ENCODE measurements around the gene REXO5. TPM values are rescaled to one million over a fixed set of nuclear protein-coding genes. Genes with fewer than 3 reads are reported as not detected.

The REXO5 gene
- total RNA-seq, 1 experiment from 2014 or later, result 9.1 TPM

DNA sequence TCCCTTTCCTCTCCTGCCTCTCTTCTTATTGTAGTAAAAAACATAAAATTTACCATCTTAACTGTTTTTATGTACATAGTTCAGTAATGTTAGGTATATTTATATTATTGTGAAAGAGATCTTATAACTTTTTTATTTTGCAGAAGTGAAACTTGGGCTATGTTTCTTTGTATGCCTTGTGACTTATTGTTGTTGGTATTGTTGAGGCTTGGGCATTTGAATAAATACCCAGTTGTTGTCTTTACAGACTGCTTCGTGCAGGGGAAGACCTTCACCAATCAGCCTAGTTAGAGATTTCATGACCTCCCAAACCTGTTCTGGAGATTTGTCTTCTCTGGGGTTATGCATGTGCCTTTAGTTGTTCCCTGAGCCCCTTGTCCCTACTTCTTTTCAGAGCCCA, 31.9 kb downstream of the REXO5 start:
- BruUV-seq (replicated peaks), result no TSS peak
- intact Hi-C loops (cut with micrococcal nuclease; ENCODE audit: unreplicated experiment), result no loop called here

DNA sequence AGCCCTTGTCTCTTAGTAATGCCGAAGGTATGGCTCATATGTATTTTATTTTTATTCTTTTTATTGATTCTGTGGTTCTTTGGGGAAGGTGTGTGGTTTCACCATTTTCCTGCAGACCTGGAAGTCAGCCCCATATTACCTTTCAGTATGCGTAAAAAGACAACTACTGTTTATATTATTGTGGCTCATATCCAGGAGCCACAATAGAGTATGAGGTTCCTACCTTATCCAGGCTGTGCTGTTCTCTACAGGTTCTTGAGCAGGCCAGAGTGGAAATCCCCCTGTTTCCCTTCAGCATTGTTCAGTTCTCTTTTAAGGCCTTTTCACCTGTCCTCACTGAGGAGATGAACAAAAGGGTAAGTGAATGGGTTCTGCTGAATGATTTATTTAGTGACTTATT, 33.2 kb downstream of the REXO5 start:
- Histone ChIP-seq H3K4me1 (ENCODE audit: insufficient read depth, low read length, poor library complexity, severe bottlenecking) (no peaks in the 10 kb centered on the region), H3K36me3 (ENCODE audit: insufficient read depth, low read length, poor library complexity, severe bottlenecking) (peaks cover 16% of the 10 kb centered on the region), H3K27me3 (replicated peaks; ENCODE audit: insufficient read depth, low read depth, low read length, poor library complexity) (no peaks in the 10 kb centered on the region), H3K4me3 (ENCODE audit: low read depth, low read length, poor library complexity, severe bottlenecking) (no peak overlapping the region), H3K9me3 (ENCODE audit: low read depth, low read length, poor library complexity, severe bottlenecking) (peaks cover 4% of the 10 kb centered on the region), H3K27ac (ENCODE audit: low read depth, low read length, poor library complexity, severe bottlenecking) (no peak overlapping the region)
- no TSS peak for BruUV-seq (replicated peaks)
- POLR2A ChIA-PET (ENCODE audit: low non-redundant PET), result no interaction called here
- no peak for DNase-seq (ENCODE audit: low spot score)
- CTCF ChIA-PET, result no interaction called here
- intact Hi-C loops (cut with micrococcal nuclease; ENCODE audit: unreplicated experiment), result no loop called here
- no peak for TF ChIP-seq EZH2 (IDR thresholded peaks at IDR 0.05; ENCODE audit: borderline replicate concordance, low read depth, low read length, poor library complexity, severe bottlenecking)
- TF ChIP-seq, protein P1, sequence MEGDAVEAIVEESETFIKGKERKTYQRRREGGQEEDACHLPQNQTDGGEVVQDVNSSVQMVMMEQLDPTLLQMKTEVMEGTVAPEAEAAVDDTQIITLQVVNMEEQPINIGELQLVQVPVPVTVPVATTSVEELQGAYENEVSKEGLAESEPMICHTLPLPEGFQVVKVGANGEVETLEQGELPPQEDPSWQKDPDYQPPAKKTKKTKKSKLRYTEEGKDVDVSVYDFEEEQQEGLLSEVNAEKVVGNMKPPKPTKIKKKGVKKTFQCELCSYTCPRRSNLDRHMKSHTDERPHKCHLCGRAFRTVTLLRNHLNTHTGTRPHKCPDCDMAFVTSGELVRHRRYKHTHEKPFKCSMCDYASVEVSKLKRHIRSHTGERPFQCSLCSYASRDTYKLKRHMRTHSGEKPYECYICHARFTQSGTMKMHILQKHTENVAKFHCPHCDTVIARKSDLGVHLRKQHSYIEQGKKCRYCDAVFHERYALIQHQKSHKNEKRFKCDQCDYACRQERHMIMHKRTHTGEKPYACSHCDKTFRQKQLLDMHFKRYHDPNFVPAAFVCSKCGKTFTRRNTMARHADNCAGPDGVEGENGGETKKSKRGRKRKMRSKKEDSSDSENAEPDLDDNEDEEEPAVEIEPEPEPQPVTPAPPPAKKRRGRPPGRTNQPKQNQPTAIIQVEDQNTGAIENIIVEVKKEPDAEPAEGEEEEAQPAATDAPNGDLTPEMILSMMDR (conservative IDR thresholded peaks at IDR 0.05; ENCODE audit: low read depth, low read length), result no peak

More for the DNA sequence above, 31.9 kb downstream of the REXO5 start:
- H3K4me1 ChIP-seq (ENCODE audit: insufficient read depth, low read length, poor library complexity, severe bottlenecking), result no peaks in the 10 kb centered on the region
- H3K4me3 ChIP-seq (ENCODE audit: low read depth, low read length, poor library complexity, severe bottlenecking), result no peak overlapping the region
- TF ChIP-seq EZH2 (IDR thresholded peaks at IDR 0.05; ENCODE audit: borderline replicate concordance, low read depth, low read length, poor library complexity, severe bottlenecking), result no peak
- TF ChIP-seq, protein P1 (conservative IDR thresholded peaks at IDR 0.05; ENCODE audit: low read depth, low read length), result no peak
- DNase-seq (ENCODE audit: low spot score), result no peak
- no peaks in the 10 kb centered on the region for H3K27me3 ChIP-seq (replicated peaks; ENCODE audit: insufficient read depth, low read depth, low read length, poor library complexity)
- no peak overlapping the region for H3K27ac ChIP-seq (ENCODE audit: low read depth, low read length, poor library complexity, severe bottlenecking)
- ChIA-PET POLR2A (ENCODE audit: low non-redundant PET) (no interaction called here), CTCF (no interaction called here)
- peaks cover 21% of the 10 kb centered on the region for H3K36me3 ChIP-seq (ENCODE audit: insufficient read depth, low read length, poor library complexity, severe bottlenecking)
- H3K9me3 ChIP-seq (ENCODE audit: low read depth, low read length, poor library complexity, severe bottlenecking), result peaks cover 4% of the 10 kb centered on the region

DNA sequence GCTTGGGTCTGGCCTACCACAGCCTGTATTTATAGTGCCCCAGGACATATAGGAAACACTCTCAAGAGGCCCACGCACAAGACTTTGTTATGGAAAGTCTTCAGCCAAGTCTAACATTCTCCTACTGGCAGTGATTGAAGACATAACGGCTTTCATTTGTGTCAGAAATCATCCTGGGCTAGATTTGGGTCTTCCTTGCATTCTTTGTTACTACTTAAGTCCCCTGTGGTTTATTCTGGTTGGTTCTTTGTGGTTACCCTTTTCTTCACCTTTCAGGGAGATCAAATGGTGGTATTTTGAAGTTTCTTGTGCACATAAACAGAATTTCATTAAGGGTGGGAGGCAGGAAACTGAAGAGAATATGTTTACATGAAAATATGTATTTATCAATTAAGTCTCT, 37.7 kb downstream of the REXO5 start:
- Histone ChIP-seq H3K4me1 (ENCODE audit: insufficient read depth, low read length, poor library complexity, severe bottlenecking) (no peaks in the 10 kb centered on the region), H3K4me3 (ENCODE audit: low read depth, low read length, poor library complexity, severe bottlenecking) (no peak overlapping the region), H3K9me3 (ENCODE audit: low read depth, low read length, poor library complexity, severe bottlenecking) (no peaks in the 10 kb centered on the region), H3K36me3 (ENCODE audit: insufficient read depth, low read length, poor library complexity, severe bottlenecking) (peaks cover 18% of the 10 kb centered on the region), H3K27ac (ENCODE audit: low read depth, low read length, poor library complexity, severe bottlenecking) (no peak overlapping the region), H3K27me3 (replicated peaks; ENCODE audit: insufficient read depth, low read depth, low read length, poor library complexity) (no peaks in the 10 kb centered on the region)
- POLR2A ChIA-PET (ENCODE audit: low non-redundant PET), result no interaction called here
- BruUV-seq (replicated peaks), result no TSS peak
- TF ChIP-seq, protein P1 (conservative IDR thresholded peaks at IDR 0.05; ENCODE audit: low read depth, low read length), result no peak
- no peak for TF ChIP-seq EZH2 (IDR thresholded peaks at IDR 0.05; ENCODE audit: borderline replicate concordance, low read depth, low read length, poor library complexity, severe bottlenecking)
- CTCF ChIA-PET, result no interaction called here
- DNase-seq (ENCODE audit: low spot score), result no peak
- intact Hi-C loops (cut with micrococcal nuclease; ENCODE audit: unreplicated experiment), result no loop called here
